Measurements from ENCODE around the gene PIH1D1. TPM values are rescaled to one million over a fixed set of nuclear protein-coding genes. Genes with fewer than 3 reads are reported as not detected.
A peak's percentile ranks its signal among the peaks of the same experiment; 100 is the strongest.
"Not testable (repeated sequence)": the region's sequence is repeated elsewhere in the genome, so short reads cannot be mapped to it uniquely, and the experiment has no call there.

PIH1D1 gene
- total and polyA plus RNA-seq, 7 donors = 62.9 to 105 (median 72.8) TPM

DNA sequence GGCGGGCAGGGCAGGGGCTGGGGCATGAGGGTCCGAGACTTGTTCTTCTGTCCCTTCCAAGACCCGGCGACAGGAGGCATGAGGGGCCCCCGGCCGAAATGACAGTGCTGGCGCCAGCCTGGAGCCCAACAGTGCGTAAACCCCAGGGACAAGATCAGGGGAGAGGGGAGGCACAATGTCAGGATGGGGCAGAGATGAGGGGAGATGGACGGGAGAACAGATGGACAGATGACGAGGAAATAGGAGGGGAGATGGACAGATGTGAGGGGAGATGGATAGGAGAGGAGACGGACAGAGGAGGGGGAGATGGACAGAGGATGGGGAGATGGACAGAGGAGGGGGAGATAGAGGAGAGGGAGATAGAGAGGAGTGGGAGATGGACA is 22.9 kb upstream of the PIH1D1 start:
- Histone ChIP-seq H3K4me1 (peaks cover 0 to 27% (median 16%) of the 10 kb centered on the region in 4 donors), H3K27ac (peak overlapping the region; percentile 77 to 84 (median 80)), H3K27me3 (no peaks in the 10 kb centered on the region), H3K9me3 (no peaks in the 10 kb centered on the region), H3K36me3 (peaks cover 0 to 5% (median 0%) of the 10 kb centered on the region in 4 donors), H3K4me3 (peak overlapping the region; percentile 56 to 83 (median 71))
- intact Hi-C loops (cut with DNase I) = loop anchor here (10.0 kb wide), 1 partner anchor 840 kb away; the partner anchor contains the start of gene DBP
- DNase-seq = no peak
- 7 to 14% methylated on average over 11 of the region's 11 CpGs for whole genome bisulfite sequencing, 2 donors
- TF ChIP-seq POLR2AphosphoS5 (IDR thresholded peaks at IDR 0.05) (no peak), EP300 (IDR thresholded peaks at IDR 0.05) (no peak), CTCF (IDR thresholded peaks at IDR 0.05) (no peak), POLR2A (IDR thresholded peaks at IDR 0.05) (no peak)

DNA sequence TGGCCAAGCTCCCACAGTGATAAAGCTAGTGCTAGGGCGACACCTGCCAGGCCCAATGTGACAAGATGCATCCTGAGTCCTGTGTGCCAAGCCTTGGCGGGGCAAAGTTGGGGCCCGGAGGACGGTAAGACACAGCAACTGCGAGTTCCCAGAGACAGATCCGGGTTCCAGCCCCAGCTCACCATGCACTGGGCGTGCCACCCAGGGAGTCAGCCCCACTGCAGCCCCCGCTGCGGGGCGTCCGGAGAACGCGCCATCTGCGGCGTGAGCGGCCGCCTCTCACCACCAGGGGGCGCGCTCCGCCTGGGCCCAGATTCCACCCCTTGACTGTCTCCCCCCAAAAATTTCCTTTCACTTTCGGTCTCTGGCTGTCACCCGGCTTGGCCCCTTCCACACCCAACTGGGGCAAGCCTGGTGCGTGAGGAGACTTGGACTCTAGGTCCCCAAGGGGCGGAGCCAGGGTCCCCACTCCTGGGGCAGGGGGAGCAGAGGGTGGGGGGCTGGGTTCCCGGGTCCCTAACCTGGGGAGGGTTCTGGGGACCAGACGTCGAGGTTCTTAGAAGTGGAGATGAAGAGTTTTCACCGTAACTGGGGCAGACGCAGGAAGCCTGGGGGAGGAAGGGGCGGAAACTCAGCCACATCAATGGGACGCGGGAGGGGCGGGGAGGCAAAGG is 22.4 kb upstream of the PIH1D1 start, which contains the start of gene FLT3LG:
Gene FLT3LG (plus strand): TSS at position 348 of the 674 bp plus-strand sequence. CDS start 425 bp downstream, outside the sequence.
- Histone ChIP-seq H3K4me3 (peak within 1 kb of the TSS; percentile 56 to 83 (median 71)), H3K27ac (peak within 1 kb of the TSS; percentile 77 to 84 (median 80)), H3K27me3 (no peaks in the 10 kb centered on the region), H3K9me3 (no peaks in the 10 kb centered on the region), H3K36me3 (peaks cover 0 to 8% (median 0%) of the 10 kb centered on the region in 4 donors), H3K4me1 (peaks cover 0 to 27% (median 15%) of the 10 kb centered on the region in 4 donors)
- 1% methylated on average over 33 of the region's 33 CpGs for WGBS, 2 donors
- intact Hi-C loops (cut with DNase I) = loop anchor here (10.0 kb wide), 1 partner anchor 839 kb away; the partner anchor contains the start of gene DBP
- TF ChIP-seq EP300 (IDR thresholded peaks at IDR 0.05) (no peak), POLR2AphosphoS5 (IDR thresholded peaks at IDR 0.05) (peak; percentile 45 to 68 (median 66)), CTCF (IDR thresholded peaks at IDR 0.05) (peak; percentile 96 to 100 (median 98)), POLR2A (IDR thresholded peaks at IDR 0.05) (no peak)
- DNase-seq = peak; percentile 92

- Histone ChIP-seq H3K4me1 (peaks cover 0 to 25% (median 12%) of the 10 kb centered on the region in 4 donors), H3K27ac (peak overlapping the region; percentile 77 to 84 (median 80)), H3K4me3 (peak overlapping the region; percentile 56 to 83 (median 71)), H3K36me3 (peaks cover 0 to 13% (median 0%) of the 10 kb centered on the region in 4 donors)
- 63 to 73% methylated on average over 9 of the region's 9 CpGs for WGBS, 2 donors
- not testable (repeated sequence) for H3K9me3 ChIP-seq, H3K27me3 ChIP-seq, DNase-seq
- intact Hi-C loops (cut with DNase I) = loop anchor here (10.0 kb wide), 1 partner anchor 839 kb away; the partner anchor contains the start of gene DBP
Observed at GRCh38 chr19:49473501-49473867, 21.9 kb upstream of the PIH1D1 start.

GRCh38 chr19:49472936-49473335 is 21.3 kb upstream of the PIH1D1 start:
- intact Hi-C loops (cut with DNase I) = loop anchor here (10.0 kb wide), 1 partner anchor 838 kb away; the partner anchor contains the start of gene DBP
- DNase-seq = no peak
- no peak for TF ChIP-seq POLR2A (IDR thresholded peaks at IDR 0.05)
- TF ChIP-seq EP300 (IDR thresholded peaks at IDR 0.05) = no peak
- TF ChIP-seq POLR2AphosphoS5 (IDR thresholded peaks at IDR 0.05) = no peak
- no peak for TF ChIP-seq CTCF (IDR thresholded peaks at IDR 0.05)
- Histone ChIP-seq H3K27me3 (no peaks in the 10 kb centered on the region), H3K4me3 (no peak overlapping the region), H3K36me3 (peaks cover 0 to 13% (median 0%) of the 10 kb centered on the region in 4 donors), H3K4me1 (peaks cover 0 to 23% (median 8%) of the 10 kb centered on the region in 4 donors), H3K9me3 (no peaks in the 10 kb centered on the region), H3K27ac (no peak overlapping the region)
- WGBS, 2 donors = 72 to 75% methylated on average over 9 of the region's 9 CpGs

GRCh38 chr19:49470615-49470978 is 19.0 kb upstream of the PIH1D1 start:
- peak overlapping the region in 1 of 4 donors; percentile 73 for H3K27ac ChIP-seq
- intact Hi-C loops (cut with DNase I) = loop anchor here (10.0 kb wide), 1 partner anchor 836 kb away; the partner anchor contains the start of gene DBP

More at GRCh38 chr19:49470615-49470978, 19.0 kb upstream of the PIH1D1 start:
- Histone ChIP-seq H3K9me3 (no peaks in the 10 kb centered on the region), H3K27me3 (no peaks in the 10 kb centered on the region), H3K4me1 (peaks cover 0 to 18% (median 8%) of the 10 kb centered on the region in 4 donors), H3K4me3 (no peak overlapping the region), H3K36me3 (peaks cover 0 to 31% (median 0%) of the 10 kb centered on the region in 4 donors)
- 58 to 88% methylated on average over 8 of the region's 8 CpGs for WGBS, 2 donors
- TF ChIP-seq POLR2AphosphoS5 (IDR thresholded peaks at IDR 0.05) = no peak
- no peak for TF ChIP-seq CTCF (IDR thresholded peaks at IDR 0.05)
- no peak for TF ChIP-seq POLR2A (IDR thresholded peaks at IDR 0.05)
- TF ChIP-seq EP300 (IDR thresholded peaks at IDR 0.05) = no peak
- no peak for DNase-seq

Data from sigmoid colon (tissue), 7 donors.